ENCODE data around the gene NCOA7. TPM values are rescaled to one million over a fixed set of nuclear protein-coding genes. Genes with fewer than 3 reads are reported as not detected.

NCOA7 gene
- total and polyA plus RNA-seq, 3 donors from 2014 or later = 7.5 to 26.7 (median 18.9) TPM

DNA sequence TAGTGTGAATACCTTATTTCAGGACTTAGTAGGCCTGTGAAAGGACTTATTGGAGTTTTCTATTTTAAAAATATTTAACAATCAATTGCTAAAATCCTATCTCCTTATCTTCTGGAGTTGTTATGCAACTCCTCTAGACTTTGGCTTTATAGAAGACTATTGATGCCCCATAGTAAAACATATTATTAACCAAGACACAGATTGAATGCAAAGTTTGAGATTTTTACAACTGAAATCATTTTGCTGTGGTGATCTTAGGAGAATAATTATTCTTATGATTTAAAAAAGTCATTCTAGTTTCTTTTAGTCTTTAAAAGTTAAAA is 36.9 kb upstream of the NCOA7 start:
- intact Hi-C loops (cut with DNase I; ENCODE audit: low total_unique reads) = loop anchor here (5.0 kb wide), 1 partner anchor 442 kb away; no protein-coding TSS in a partner anchor
- Histone ChIP-seq H3K9me3 (no peaks in the 10 kb centered on the region), H3K27me3 (no peaks in the 10 kb centered on the region), H3K4me1 (no peaks in the 10 kb centered on the region), H3K27ac (no peak overlapping the region), H3K36me3 (ENCODE audit: low read depth, missing control alignments) (no peaks in the 10 kb centered on the region), H3K4me3 (no peak overlapping the region)
- no peak for DNase-seq
- TF ChIP-seq, protein P1, sequence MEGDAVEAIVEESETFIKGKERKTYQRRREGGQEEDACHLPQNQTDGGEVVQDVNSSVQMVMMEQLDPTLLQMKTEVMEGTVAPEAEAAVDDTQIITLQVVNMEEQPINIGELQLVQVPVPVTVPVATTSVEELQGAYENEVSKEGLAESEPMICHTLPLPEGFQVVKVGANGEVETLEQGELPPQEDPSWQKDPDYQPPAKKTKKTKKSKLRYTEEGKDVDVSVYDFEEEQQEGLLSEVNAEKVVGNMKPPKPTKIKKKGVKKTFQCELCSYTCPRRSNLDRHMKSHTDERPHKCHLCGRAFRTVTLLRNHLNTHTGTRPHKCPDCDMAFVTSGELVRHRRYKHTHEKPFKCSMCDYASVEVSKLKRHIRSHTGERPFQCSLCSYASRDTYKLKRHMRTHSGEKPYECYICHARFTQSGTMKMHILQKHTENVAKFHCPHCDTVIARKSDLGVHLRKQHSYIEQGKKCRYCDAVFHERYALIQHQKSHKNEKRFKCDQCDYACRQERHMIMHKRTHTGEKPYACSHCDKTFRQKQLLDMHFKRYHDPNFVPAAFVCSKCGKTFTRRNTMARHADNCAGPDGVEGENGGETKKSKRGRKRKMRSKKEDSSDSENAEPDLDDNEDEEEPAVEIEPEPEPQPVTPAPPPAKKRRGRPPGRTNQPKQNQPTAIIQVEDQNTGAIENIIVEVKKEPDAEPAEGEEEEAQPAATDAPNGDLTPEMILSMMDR (IDR thresholded peaks at IDR 0.05) = no peak
- TF ChIP-seq POLR2A (IDR thresholded peaks at IDR 0.05) = no peak

DNA sequence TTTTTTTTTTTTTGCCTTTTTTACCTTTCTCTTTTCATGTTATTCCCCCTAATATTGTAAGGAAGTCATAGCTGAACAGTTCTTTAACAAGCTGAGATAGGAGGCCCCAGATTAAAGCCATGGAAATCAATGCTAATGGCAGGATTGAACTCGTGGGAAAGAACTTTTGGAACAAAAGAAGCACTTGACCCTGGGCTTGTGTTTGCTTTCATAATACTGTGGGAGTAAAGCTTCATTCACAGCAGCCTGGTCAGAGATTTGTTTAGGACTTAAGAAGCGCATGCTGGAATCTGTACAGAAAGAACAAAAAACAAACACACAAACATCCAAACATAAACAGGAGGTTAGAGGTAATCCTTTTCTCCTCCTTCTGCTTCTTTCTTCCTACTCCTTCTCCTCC is 36.2 kb upstream of the NCOA7 start:
- TF ChIP-seq POLR2A (IDR thresholded peaks at IDR 0.05) = no peak
- TF ChIP-seq, protein P1 (IDR thresholded peaks at IDR 0.05) = no peak
- H3K27ac ChIP-seq = no peak overlapping the region
- no peaks in the 10 kb centered on the region for H3K27me3 ChIP-seq
- H3K36me3 ChIP-seq (ENCODE audit: low read depth, missing control alignments) = no peaks in the 10 kb centered on the region
- intact Hi-C loops (cut with DNase I; ENCODE audit: low total_unique reads) = loop anchor here (5.0 kb wide), 1 partner anchor 442 kb away; no protein-coding TSS in a partner anchor
- WGBS, 2 donors = 40 to 41% methylated on average over 2 of the region's 2 CpGs
- no peaks in the 10 kb centered on the region for H3K9me3 ChIP-seq
- DNase-seq = no peak
- H3K4me1 ChIP-seq = no peaks in the 10 kb centered on the region
- no peak overlapping the region for H3K4me3 ChIP-seq

DNA sequence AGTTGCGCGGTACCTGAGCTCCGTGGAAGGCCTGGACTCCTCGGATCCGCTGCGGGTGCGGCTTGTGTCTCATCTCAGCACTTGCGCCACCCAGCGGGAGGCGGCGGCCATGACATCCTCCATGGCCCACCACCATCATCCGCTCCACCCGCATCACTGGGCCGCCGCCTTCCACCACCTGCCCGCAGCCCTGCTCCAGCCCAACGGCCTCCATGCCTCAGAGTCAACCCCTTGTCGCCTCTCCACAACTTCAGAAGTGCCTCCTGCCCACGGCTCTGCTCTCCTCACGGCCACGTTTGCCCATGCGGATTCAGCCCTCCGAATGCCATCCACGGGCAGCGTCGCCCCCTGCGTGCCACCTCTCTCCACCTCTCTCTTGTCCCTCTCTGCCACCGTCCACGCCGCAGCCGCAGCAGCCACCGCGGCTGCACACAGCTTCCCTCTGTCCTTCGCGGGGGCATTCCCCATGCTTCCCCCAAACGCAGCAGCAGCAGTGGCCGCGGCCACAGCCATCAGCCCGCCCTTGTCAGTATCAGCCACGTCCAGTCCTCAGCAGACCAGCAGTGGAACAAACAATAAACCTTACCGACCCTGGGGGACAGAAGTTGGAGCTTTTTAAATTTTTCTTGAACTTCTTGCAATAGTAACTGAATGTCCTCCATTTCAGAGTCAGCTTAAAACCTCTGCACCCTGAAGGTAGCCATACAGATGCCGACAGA is 31.4 kb upstream of the NCOA7 start:
- DNase-seq = peak; percentile 80
- H3K4me1 ChIP-seq = no peaks in the 10 kb centered on the region
- H3K36me3 ChIP-seq (ENCODE audit: low read depth, missing control alignments) = no peaks in the 10 kb centered on the region
- peak overlapping the region in 1 of 2 donors; percentile 43 for H3K4me3 ChIP-seq
- intact Hi-C loops (cut with DNase I; ENCODE audit: low total_unique reads) = no loop called here
- H3K9me3 ChIP-seq = no peaks in the 10 kb centered on the region
- TF ChIP-seq, protein P1 (IDR thresholded peaks at IDR 0.05) = peak in 2 of 3 experiments; percentile 44 to 45
- TF ChIP-seq POLR2A (IDR thresholded peaks at IDR 0.05) = no peak
- WGBS, 2 donors = 64 to 66% methylated on average over 42 of the region's 42 CpGs
- no peaks in the 10 kb centered on the region for H3K27me3 ChIP-seq
- no peak overlapping the region for H3K27ac ChIP-seq

DNA sequence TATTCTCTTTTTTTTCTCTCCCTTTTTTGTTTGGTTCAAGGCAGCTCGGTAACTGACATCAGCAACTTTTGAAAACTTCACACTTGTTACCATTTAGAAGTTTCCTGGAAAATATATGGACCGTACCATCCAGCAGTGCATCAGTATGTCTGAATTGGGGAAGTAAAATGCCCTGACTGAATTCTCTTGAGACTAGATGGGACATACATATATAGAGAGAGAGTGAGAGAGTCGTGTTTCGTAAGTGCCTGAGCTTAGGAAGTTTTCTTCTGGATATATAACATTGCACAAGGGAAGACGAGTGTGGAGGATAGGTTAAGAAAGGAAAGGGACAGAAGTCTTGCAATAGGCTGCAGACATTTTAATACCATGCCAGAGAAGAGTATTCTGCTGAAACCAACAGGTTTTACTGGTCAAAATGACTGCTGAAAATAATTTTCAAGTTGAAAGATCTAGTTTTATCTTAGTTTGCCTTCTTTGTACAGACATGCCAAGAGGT is 30.8 kb upstream of the NCOA7 start:
- intact Hi-C loops (cut with DNase I; ENCODE audit: low total_unique reads) = no loop called here
- 56 to 61% methylated on average over 5 of the region's 5 CpGs for WGBS, 2 donors
- Histone ChIP-seq H3K27ac (no peak overlapping the region), H3K4me3 (no peak overlapping the region), H3K36me3 (ENCODE audit: low read depth, missing control alignments) (no peaks in the 10 kb centered on the region), H3K9me3 (no peaks in the 10 kb centered on the region), H3K27me3 (no peaks in the 10 kb centered on the region), H3K4me1 (no peaks in the 10 kb centered on the region)
- DNase-seq = no peak
- TF ChIP-seq, protein P1 (IDR thresholded peaks at IDR 0.05) = no peak
- TF ChIP-seq POLR2A (IDR thresholded peaks at IDR 0.05) = no peak

Measured in testis (tissue), 3 donors.